AG20443 (cell line): ENCODE results near the gene FBXL12.
A peak's percentile ranks its signal among the peaks of the same experiment; 100 is the strongest.
"Not testable (repeated sequence)": the region's sequence is repeated elsewhere in the genome, so short reads cannot be mapped to it uniquely, and the experiment has no call there.

ENCODE experiments used
- DNase-seq: peaks from one replicate; pipeline ENCODE4 v3.0.0; 2012; ENCODE audit warnings: low spot score, mixed read lengths

Gene FBXL12

GRCh38 chr19:9818734-9819595, at the start of gene FBXL12:
Gene FBXL12 (minus strand): TSS chr19:9819079. CDS start chr19:9818813, 266 bp downstream.
- DNase-seq: peak; percentile 96

- no peak for DNase-seq
Measured at GRCh38 chr19:9865732-9866501, 47.0 kb upstream of the FBXL12 start.

- no peak for DNase-seq
Measured at GRCh38 chr19:9863759-9864158, 44.9 kb upstream of the FBXL12 start.

GRCh38 chr19:9862938-9863337, 44.1 kb upstream of the FBXL12 start:
- no peak for DNase-seq

- DNase-seq: no peak
Measured at GRCh38 chr19:9861503-9861902, 42.6 kb upstream of the FBXL12 start.

- DNase-seq: no peak
Measured at GRCh38 chr19:9860407-9860806, 41.5 kb upstream of the FBXL12 start.

GRCh38 chr19:9858766-9859165, 39.9 kb upstream of the FBXL12 start:
- DNase-seq: no peak

GRCh38 chr19:9857920-9858746, 39.3 kb upstream of the FBXL12 start:
- DNase-seq: no peak

- DNase-seq: no peak
Measured at GRCh38 chr19:9857076-9857721, 38.3 kb upstream of the FBXL12 start.

GRCh38 chr19:9856609-9857008, 37.7 kb upstream of the FBXL12 start:
- DNase-seq: no peak

- DNase-seq: no peak
Measured at GRCh38 chr19:9854282-9854846, 35.5 kb upstream of the FBXL12 start.

GRCh38 chr19:9850235-9850959, 31.5 kb upstream of the FBXL12 start:
- DNase-seq: no peak

- DNase-seq: no peak
Measured at GRCh38 chr19:9849791-9850190, 30.9 kb upstream of the FBXL12 start.

- DNase-seq: no peak
Measured at GRCh38 chr19:9848762-9849161, 29.9 kb upstream of the FBXL12 start.

GRCh38 chr19:9848060-9848459, 29.2 kb upstream of the FBXL12 start:
- no peak for DNase-seq

- peak; percentile 98 for DNase-seq
Measured at GRCh38 chr19:9847087-9847671, 28.3 kb upstream of the FBXL12 start.

- not testable (repeated sequence) for DNase-seq
Measured at GRCh38 chr19:9843626-9844273, 24.9 kb upstream of the FBXL12 start.

GRCh38 chr19:9842834-9843625, 24.2 kb upstream of the FBXL12 start:
- no peak for DNase-seq

GRCh38 chr19:9839415-9839814, 20.5 kb upstream of the FBXL12 start:
- no peak for DNase-seq
